H9 (cell line): ENCODE data around the gene NAV1. TPM values are rescaled to one million over a fixed set of nuclear protein-coding genes. Genes with fewer than 3 reads are reported as not detected.

Experiments
- DNase-seq: peaks from one replicate; pipeline ENCODE4 v3.0.0-alpha.2; 2017
- H2AFZ ChIP-seq: one replicate; pipeline ENCODE4 v1.6.1; 2013; ENCODE audit warnings: mild to moderate bottlenecking, low read length, control low read depth, moderate library complexity
- H2AK5ac ChIP-seq: 2 replicates; pipeline ENCODE4 v1.6.1; 2013; ENCODE audit warnings: low read length, control low read depth, mixed read lengths; ENCODE audit not compliant: insufficient read length
- H2BK120ac ChIP-seq: one replicate; pipeline ENCODE4 v1.6.1; 2013; ENCODE audit warnings: low read depth, mild to moderate bottlenecking, low read length, control low read depth, inconsistent platforms; ENCODE audit not compliant: poor library complexity, severe bottlenecking
- H2BK12ac ChIP-seq: 2 replicates; pipeline ENCODE4 v1.6.1; 2013; ENCODE audit warnings: low read length, control low read depth, mixed read lengths, low read depth; ENCODE audit not compliant: insufficient read length
- H2BK15ac ChIP-seq: 2 replicates; pipeline ENCODE4 v1.6.1; 2013; ENCODE audit warnings: low read depth, low read length, control low read depth
- H2BK20ac ChIP-seq: one replicate; pipeline ENCODE4 v1.6.1; 2013; ENCODE audit warnings: low read depth, mild to moderate bottlenecking, low read length, control low read depth, inconsistent platforms; ENCODE audit not compliant: poor library complexity, severe bottlenecking
- H2BK5ac ChIP-seq: 2 replicates; pipeline ENCODE4 v1.6.1; 2013; ENCODE audit warnings: low read length, control low read depth, mixed read lengths; ENCODE audit not compliant: insufficient read length
- H3K14ac ChIP-seq: 2 replicates; pipeline ENCODE4 v1.6.1; 2013; ENCODE audit warnings: low read length, control low read depth; ENCODE audit not compliant: insufficient read depth
- H3K18ac ChIP-seq: 2 replicates; pipeline ENCODE4 v1.6.1; 2013; ENCODE audit warnings: low read depth, mild to moderate bottlenecking, mixed read lengths, low read length, control low read depth; ENCODE audit not compliant: insufficient read length
- H3K23ac ChIP-seq: 2 replicates; pipeline ENCODE4 v1.6.1; 2013; ENCODE audit warnings: low read length, control low read depth, mixed read lengths, low read depth; ENCODE audit not compliant: insufficient read length
- H3K23me2 ChIP-seq: 2 replicates; pipeline ENCODE4 v1.6.1; 2013; ENCODE audit warnings: low read depth, mild to moderate bottlenecking, mixed read lengths, low read length, control low read depth; ENCODE audit not compliant: insufficient read length, poor library complexity, severe bottlenecking
- H3K27ac ChIP-seq: 2 replicates; pipeline ENCODE4 v1.5.1; 2013; ENCODE audit warnings: low read length, control low read depth, mixed read lengths, low read depth; ENCODE audit not compliant: insufficient read length
- H3K27me3 ChIP-seq: 2 replicates; pipeline ENCODE4 v1.6.1; 2013; ENCODE audit warnings: low read length, control low read depth, inconsistent platforms; ENCODE audit not compliant: insufficient read depth
- H3K4ac ChIP-seq: 2 replicates; pipeline ENCODE4 v1.6.1; 2013; ENCODE audit warnings: low read depth, mild to moderate bottlenecking, control low read depth, inconsistent platforms, low read length, moderate library complexity
- H3K4me1 ChIP-seq: 2 replicates; pipeline ENCODE4 v1.6.1; 2013; ENCODE audit warnings: low read length, control low read depth, inconsistent platforms; ENCODE audit not compliant: insufficient read depth
- H3K4me2 ChIP-seq: 2 replicates; pipeline ENCODE4 v1.6.1; 2013; ENCODE audit warnings: low read length, control low read depth, mixed read lengths; ENCODE audit not compliant: insufficient read length, insufficient read depth
- H3K56ac ChIP-seq: 2 replicates; pipeline ENCODE4 v1.6.1; 2013; ENCODE audit warnings: low read depth, mild to moderate bottlenecking, mixed read lengths, low read length, control low read depth; ENCODE audit not compliant: insufficient read length
- H3K79me1 ChIP-seq: 2 replicates; pipeline ENCODE4 v1.6.1; 2013; ENCODE audit warnings: low read depth, mild to moderate bottlenecking, moderate library complexity, low read length, control low read depth, inconsistent platforms; ENCODE audit not compliant: insufficient read depth, poor library complexity, severe bottlenecking
- H3K79me2 ChIP-seq: 2 replicates; pipeline ENCODE4 v1.6.1; 2013; ENCODE audit warnings: low read length, control low read depth, inconsistent platforms; ENCODE audit not compliant: insufficient read depth
- H3K9ac ChIP-seq: 2 replicates; pipeline ENCODE4 v1.6.1; 2013; ENCODE audit warnings: low read length, control low read depth, mixed read lengths; ENCODE audit not compliant: insufficient read length; ENCODE audit errors: extremely low read depth
- H3K9me3 ChIP-seq: one replicate; pipeline ENCODE4 v1.6.1; 2013; ENCODE audit warnings: low read depth, low read length, inconsistent platforms; ENCODE audit not compliant: control insufficient read depth
- H3T11ph ChIP-seq: one replicate; pipeline ENCODE4 v1.6.1; 2013; ENCODE audit warnings: mild to moderate bottlenecking, low read length, control low read depth, inconsistent platforms
- H4K20me1 ChIP-seq: one replicate; pipeline ENCODE4 v1.6.1; 2013; ENCODE audit not compliant: control insufficient read depth, insufficient read length, insufficient read depth
- H4K5ac ChIP-seq: 2 replicates; pipeline ENCODE4 v1.6.1; 2013; ENCODE audit warnings: low read depth, mild to moderate bottlenecking, mixed read lengths, low read length, control low read depth; ENCODE audit not compliant: insufficient read length
- H4K8ac ChIP-seq: replicated peaks from 2 replicates; pipeline ENCODE4 v1.6.1; 2013; ENCODE audit warnings: low read length, control low read depth, mixed read lengths, low read depth; ENCODE audit not compliant: insufficient read length
- H4K91ac ChIP-seq: 2 replicates; pipeline ENCODE4 v1.6.1; 2013; ENCODE audit warnings: low read depth, mild to moderate bottlenecking, moderate library complexity, mixed read lengths, low read length, control low read depth; ENCODE audit not compliant: insufficient read length
- H3K27ac Mint-ChIP-seq, 3 experiments: 2 replicates in 2 of 3; 3 replicates in 1 of 3; pipeline ENCODE4 v1.8.0; 2020 to 2021; ENCODE audit warnings: mixed read lengths in 3 of 3, mild to moderate bottlenecking in 1 of 3, moderate library complexity in 1 of 3
- H3K27me3 Mint-ChIP-seq: 2 replicates; pipeline ENCODE4 v1.8.0; 2021; ENCODE audit warnings: low read depth, mild to moderate bottlenecking, moderate library complexity, mixed read lengths
- H3K36me3 Mint-ChIP-seq, 3 experiments: 2 replicates in 2 of 3; 3 replicates in 1 of 3; pipeline ENCODE4 v1.8.0; 2020 to 2021; ENCODE audit warnings: low read depth in 3 of 3, mixed read lengths in 3 of 3; ENCODE audit not compliant: insufficient read depth in 1 of 3
- H3K4me1 Mint-ChIP-seq, 2 experiments: 2 replicates each; pipeline ENCODE4 v1.8.0; 2020; ENCODE audit warnings: mixed read lengths in 2 of 2
- H3K4me3 Mint-ChIP-seq, 2 experiments: 2 replicates in 1 of 2; 3 replicates in 1 of 2; pipeline ENCODE4 v1.8.0; 2020 to 2021; ENCODE audit warnings: mild to moderate bottlenecking in 2 of 2, mixed read lengths in 2 of 2, moderate library complexity in 1 of 2
- H3K9me3 Mint-ChIP-seq, 2 experiments: 2 replicates in 1 of 2; 3 replicates in 1 of 2; pipeline ENCODE4 v1.8.0; 2020; ENCODE audit warnings: mild to moderate bottlenecking in 2 of 2, mixed read lengths in 2 of 2, moderate library complexity in 1 of 2
- WGBS: extraction: QIAGEN DNeasy Blood & Tissue Kit; methylation state at CpG from one replicate; pipeline ENCODE4 v1.1.7; 2013; ENCODE audit warnings: missing lambda C conversion rate, low lambda C conversion rate, mixed read lengths; ENCODE audit not compliant: insufficient read length; ENCODE audit errors: extremely low coverage; 5-methylcytosine and 5-hydroxymethylcytosine counted together
- total RNA-seq: library from RNA; stranded (reverse); gene quantifications from 2 replicates; pipeline ENCODE4 v1.2.1, GENCODE V29; 2021
- TF ChIP-seq, protein P1 (sequence below): fragments of 200-600 bp; sonication (generic); conservative IDR thresholded peaks from 3 replicates; pipeline ENCODE4 v1.8.0; 2021; ENCODE audit warnings: antibody characterized with exemption, mild to moderate bottlenecking

NAV1 gene
- total RNA-seq, 1 experiment from 2014 or later = 20.5 TPM

- H2AK5ac ChIP-seq = no peak overlapping the region
- no peak for DNase-seq
- H3K27me3 ChIP-seq = peaks cover 4% of the 10 kb centered on the region; the same call in 1 of the 2 replicates
- H4K8ac ChIP-seq = no peak overlapping the region
- H3K79me2 ChIP-seq = no peaks in the 10 kb centered on the region
- H3K56ac ChIP-seq = no peak overlapping the region
- no peak overlapping the region for H4K91ac ChIP-seq
- Mint-ChIP-seq H3K36me3 (no peaks in the 10 kb centered on the region), H3K9me3 (no peaks in the 10 kb centered on the region), H3K27ac (no peak overlapping the region), H3K27me3 (peaks cover 2% of the 10 kb centered on the region; the same call in 1 of the 2 replicates), H3K4me1 (peaks cover 34 to 43% of the 10 kb centered on the region in 2 experiments), H3K4me3 (no peak overlapping the region)
- H3K14ac ChIP-seq = peak overlapping the region; percentile 62
- WGBS = no CpG with 5 or more reads among the region's 11 CpGs
- H3K4me2 ChIP-seq = peak overlapping the region; percentile 52
- no peak overlapping the region for H3K9ac ChIP-seq
- no peak overlapping the region for H3T11ph ChIP-seq
- TF ChIP-seq, protein P1, sequence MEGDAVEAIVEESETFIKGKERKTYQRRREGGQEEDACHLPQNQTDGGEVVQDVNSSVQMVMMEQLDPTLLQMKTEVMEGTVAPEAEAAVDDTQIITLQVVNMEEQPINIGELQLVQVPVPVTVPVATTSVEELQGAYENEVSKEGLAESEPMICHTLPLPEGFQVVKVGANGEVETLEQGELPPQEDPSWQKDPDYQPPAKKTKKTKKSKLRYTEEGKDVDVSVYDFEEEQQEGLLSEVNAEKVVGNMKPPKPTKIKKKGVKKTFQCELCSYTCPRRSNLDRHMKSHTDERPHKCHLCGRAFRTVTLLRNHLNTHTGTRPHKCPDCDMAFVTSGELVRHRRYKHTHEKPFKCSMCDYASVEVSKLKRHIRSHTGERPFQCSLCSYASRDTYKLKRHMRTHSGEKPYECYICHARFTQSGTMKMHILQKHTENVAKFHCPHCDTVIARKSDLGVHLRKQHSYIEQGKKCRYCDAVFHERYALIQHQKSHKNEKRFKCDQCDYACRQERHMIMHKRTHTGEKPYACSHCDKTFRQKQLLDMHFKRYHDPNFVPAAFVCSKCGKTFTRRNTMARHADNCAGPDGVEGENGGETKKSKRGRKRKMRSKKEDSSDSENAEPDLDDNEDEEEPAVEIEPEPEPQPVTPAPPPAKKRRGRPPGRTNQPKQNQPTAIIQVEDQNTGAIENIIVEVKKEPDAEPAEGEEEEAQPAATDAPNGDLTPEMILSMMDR = no peak
- H3K27ac ChIP-seq = no peak overlapping the region
- no peak overlapping the region for H2BK20ac ChIP-seq
- H3K23ac ChIP-seq = no peak overlapping the region
- H2AFZ ChIP-seq = no peak overlapping the region
- no peaks in the 10 kb centered on the region for H3K79me1 ChIP-seq
- H3K9me3 ChIP-seq = no peaks in the 10 kb centered on the region
- no peak overlapping the region for H3K4ac ChIP-seq
- no peak overlapping the region for H2BK12ac ChIP-seq
- no peak overlapping the region for H4K5ac ChIP-seq
- H4K20me1 ChIP-seq = no peaks in the 10 kb centered on the region
- H3K4me1 ChIP-seq = peaks cover 2% of the 10 kb centered on the region; the same call in 1 of the 2 replicates
- H2BK120ac ChIP-seq = no peak overlapping the region
- H3K23me2 ChIP-seq = peaks cover 8% of the 10 kb centered on the region
- H3K18ac ChIP-seq = no peak overlapping the region
- no peak overlapping the region for H2BK5ac ChIP-seq
- H2BK15ac ChIP-seq = no peak overlapping the region
These were observed 31.6 kb upstream of the NAV1 start for GRCh38 chr1:201507360-201507675.
